NCI-H146 (cell line): Measurements from ENCODE around the gene TNRC6B.

Source experiments
- DNase-seq: peaks from one replicate; lab custom pipeline; 2025; lab: John Stamatoyannopoulos, UW

Gene TNRC6B

GRCh38 chr22:40323681-40324171 lies 146.0 kb downstream of the TNRC6B start:
- no peak for DNase-seq

DNA sequence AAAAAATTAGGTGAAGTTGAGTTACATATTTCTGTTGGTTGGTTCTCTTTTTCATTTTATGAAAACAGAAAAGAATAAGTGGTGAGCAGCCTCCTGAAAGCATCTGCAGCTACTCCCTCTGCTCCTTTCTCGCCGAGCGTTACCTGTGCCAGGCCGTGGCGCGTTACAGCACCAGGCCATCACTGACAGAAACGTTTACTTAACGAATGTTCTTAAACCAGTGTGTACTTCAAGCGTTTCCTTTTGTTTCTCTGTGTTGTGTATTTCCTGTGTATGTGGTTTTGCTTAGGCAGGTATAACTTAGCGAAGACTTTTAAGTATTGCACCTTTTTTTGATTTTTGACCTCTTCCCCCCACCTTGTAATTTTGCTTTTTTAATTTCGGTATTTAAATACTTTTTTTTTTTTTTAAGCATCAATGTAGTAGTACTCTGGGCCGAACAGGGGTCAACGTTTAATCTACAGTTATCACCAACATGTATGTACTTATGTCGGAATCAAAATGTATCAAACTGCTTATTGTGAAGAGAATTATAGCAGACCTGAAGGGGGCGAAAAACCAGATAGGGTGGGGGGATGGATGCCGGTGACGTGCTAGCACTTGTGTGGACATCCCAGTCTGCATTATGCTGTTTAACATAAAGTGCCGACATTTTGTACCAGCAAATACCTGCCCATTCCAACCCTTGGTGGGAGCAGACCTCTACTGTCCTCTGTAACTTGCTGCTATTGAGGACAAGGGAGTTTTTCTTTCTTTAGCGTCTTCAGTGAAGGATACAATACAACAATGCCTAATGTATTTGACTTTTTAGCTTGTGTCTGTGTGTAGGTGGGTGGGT lies 147.0 kb downstream of the TNRC6B start:
- no peak for DNase-seq

DNA sequence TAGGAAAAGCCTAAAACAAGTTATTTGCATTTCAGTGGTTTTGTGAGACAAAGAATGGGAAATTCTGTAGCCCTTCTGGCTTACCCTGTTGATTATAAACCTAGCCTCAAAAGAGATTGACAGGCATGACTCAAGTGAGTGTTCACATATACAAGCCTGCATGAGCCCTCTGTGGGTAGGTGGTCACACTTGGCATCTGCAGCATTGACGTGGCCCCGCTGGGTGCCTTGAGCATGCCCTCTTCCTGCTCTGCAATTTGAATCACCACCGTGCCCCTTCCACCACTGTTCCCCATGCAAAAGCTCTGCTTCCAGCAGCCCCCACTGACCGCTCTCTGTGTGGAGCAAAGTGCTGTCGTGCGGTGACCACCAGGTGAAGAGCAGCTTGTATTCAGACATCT lies 147.6 kb downstream of the TNRC6B start:
- no peak for DNase-seq

GRCh38 chr22:40326905-40327735 lies 149.4 kb downstream of the TNRC6B start:
- DNase-seq: no peak

DNA sequence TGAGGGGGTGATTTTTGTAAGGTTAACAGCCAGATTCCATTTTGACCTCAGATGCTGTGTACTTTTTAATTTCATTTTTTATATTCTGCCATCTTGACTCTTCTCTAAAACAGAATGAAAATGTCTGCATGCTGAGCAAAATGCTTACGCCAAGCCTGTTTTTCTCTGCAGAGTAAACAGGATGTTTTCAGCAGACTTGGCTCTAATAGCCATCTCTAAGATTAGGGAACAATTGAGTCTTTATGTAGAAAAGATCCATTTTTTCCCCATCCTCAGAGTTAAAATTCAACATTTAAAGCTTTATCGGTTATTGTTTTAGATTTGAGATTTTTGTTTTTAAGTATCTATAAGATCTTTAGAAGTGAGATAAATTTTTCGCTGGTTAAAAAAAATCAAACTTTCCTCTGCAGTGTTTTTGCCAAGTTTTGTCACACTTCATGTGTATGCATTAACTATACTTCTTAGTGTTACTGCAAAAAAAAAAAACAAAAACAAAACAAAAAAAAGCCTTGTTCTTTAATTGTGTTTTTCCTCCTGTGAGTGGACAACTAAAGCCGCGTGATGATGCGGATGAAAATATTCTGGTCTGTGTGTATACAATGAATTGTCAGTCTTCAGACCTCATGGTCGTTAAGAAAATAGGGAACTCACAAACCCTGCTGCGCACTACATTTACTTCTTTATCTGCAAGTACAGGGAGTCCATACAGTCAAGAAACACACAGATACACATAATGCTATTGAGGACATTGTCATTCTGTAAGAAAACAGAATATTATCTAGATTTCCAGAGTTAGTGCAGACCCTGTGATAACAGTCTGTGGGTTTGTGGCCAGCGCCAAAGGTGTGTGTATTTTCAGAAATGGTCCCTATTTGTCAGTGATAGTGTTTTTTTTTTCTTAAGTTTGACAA lies 151.1 kb downstream of the TNRC6B start:
- DNase-seq: no peak

GRCh38 chr22:40329466-40329865 lies 151.7 kb downstream of the TNRC6B start:
- no peak for DNase-seq

- no peak for DNase-seq
These were observed 152.4 kb downstream of the TNRC6B start for GRCh38 chr22:40330086-40330485.

DNA sequence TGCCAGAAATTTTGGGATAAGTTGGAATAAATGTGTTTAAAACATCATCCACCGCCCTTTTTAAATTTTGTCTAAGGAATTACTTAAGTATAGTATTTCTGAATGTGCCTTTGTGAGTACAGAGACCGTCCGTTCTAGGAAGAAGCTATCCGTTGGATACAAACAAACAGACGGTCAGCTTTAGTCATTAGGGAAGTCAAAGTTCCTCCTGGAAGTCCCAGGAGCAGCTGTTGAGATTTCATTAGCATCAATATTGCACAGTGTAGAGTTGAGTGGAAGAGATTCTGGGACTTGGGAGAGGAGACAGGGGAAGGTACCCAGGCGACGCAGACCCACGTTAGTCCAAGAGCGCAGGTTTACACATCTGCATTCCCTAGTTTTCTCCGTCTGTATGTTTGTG lies 152.9 kb downstream of the TNRC6B start:
- DNase-seq: no peak

DNA sequence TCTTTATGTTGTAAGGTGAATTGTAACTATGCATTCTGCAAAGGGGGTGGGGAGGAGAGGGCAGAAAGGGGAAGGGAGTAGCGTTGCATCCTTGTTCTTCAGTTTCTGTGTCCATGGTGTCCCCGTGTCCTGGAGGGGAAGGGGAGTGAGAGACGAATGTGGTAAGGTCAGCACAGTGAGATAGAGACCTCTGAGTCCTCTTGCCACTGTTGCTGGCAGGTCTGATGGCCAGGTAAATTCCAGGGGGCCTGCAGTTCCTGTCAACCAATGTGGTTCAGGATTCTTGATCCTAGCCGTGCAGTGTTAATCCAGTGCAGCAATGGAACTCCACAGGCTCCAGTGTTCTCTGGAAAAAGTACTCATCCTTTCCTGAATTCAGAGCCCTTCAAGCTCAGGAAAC lies 154.0 kb downstream of the TNRC6B start:
- DNase-seq: no peak

DNA sequence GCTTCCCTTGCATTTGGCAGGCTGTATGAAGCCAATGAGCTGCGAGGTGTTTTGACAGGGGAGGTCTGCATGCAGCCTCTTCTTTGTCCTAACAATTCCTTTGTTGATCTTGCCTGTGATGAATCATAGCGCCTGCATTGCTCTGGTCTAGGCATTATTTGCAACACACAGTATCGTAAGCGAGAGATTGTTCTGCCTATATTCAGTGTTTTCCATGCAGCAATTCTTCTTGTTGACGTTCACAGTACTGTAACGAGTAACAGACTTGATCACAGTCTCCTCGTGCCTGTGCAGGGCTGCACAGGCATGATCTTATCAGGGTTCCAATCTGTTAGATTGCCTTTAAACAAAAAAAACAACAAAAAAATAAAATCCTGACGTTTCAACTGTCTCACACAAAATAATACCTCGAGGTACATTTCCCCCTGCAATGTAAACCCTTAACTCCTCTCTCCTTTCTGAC lies 154.6 kb downstream of the TNRC6B start:
- DNase-seq: no peak

- no peak for DNase-seq
These were observed 156.3 kb downstream of the TNRC6B start for GRCh38 chr22:40334060-40334459.

DNA sequence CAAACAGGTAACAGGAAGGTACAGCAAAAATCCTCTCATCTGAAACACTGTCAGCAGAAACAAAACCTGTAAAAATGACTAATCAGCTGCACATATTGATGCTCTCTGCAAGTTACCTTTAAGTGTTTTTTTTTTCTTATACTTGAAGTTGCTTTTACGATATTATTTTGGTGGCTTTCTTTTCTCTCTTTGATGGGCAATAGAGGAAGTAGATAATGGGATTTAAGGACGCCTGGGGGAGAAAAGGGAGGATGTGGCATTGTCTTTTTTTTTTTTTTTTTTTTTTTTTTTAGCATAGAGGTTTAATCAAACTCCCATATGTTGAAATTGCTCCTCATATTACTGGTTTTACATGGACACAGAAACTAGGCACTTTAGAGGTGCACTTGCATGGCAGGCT lies 157.2 kb downstream of the TNRC6B start:
- DNase-seq: no peak

DNA sequence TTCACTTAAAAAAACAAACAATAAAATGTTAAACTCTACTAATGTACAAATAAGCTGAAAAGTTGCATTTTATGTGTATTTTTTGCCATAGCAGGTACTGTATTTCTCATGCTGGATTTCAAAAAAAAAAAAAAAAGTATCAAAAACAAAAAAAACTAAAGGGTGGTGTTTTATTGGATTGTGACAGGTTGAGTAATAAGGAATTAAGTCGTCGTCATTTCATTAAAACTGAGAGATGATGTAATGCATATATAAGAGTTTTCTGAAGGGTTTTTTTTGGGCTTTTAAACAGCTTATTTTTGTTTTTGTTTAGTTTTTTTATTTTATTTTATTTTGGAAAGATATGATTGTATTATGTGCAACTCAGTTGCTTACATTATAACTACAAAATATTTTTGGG lies 157.6 kb downstream of the TNRC6B start:
- DNase-seq: no peak

GRCh38 chr22:40340044-40340443 lies 162.3 kb downstream of the TNRC6B start:
- no peak for DNase-seq

GRCh38 chr22:40341604-40342003 lies 163.9 kb downstream of the TNRC6B start:
- DNase-seq: no peak

DNA sequence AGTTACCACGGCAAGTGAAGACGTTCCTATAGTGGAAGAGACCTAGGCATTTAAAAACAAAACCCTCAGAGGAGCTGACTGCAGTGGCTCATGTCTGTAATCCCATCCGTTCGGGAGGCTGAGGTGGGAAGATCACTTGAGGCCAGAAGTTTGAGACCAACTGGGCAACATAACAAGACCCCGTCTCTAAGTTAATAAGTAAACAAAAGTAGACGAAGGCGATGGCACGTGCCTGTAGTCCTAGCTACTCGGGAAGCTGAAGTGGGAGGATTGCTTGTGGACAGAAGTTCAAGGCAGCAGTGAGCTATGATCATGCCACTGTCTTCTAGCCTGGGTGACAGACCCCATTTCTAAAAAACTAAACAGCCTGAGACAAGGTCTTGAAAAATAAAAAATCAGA lies 164.8 kb downstream of the TNRC6B start:
- no peak for DNase-seq

- DNase-seq: peak; percentile 5
These were observed 167.5 kb downstream of the TNRC6B start for GRCh38 chr22:40345271-40345670.

DNA sequence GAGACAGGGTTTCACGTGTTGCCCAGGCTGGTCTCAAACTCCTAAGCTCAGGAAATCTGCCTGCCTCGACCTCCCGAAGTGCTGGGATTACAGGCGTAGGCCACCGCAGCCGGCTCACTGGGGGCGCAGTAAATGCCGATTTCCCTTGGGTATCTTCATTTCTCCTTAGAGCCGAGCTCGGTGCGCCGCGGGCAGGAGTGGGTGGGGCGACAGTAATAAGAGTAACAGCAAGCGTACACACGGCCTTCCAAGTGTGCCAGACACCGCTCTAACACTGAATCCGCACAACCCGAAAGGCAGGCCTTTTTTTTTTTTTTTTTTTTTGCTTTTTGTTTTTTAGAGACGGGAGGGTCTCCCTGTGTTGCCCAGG lies 168.1 kb downstream of the TNRC6B start:
- DNase-seq: peak; percentile 61

DNA sequence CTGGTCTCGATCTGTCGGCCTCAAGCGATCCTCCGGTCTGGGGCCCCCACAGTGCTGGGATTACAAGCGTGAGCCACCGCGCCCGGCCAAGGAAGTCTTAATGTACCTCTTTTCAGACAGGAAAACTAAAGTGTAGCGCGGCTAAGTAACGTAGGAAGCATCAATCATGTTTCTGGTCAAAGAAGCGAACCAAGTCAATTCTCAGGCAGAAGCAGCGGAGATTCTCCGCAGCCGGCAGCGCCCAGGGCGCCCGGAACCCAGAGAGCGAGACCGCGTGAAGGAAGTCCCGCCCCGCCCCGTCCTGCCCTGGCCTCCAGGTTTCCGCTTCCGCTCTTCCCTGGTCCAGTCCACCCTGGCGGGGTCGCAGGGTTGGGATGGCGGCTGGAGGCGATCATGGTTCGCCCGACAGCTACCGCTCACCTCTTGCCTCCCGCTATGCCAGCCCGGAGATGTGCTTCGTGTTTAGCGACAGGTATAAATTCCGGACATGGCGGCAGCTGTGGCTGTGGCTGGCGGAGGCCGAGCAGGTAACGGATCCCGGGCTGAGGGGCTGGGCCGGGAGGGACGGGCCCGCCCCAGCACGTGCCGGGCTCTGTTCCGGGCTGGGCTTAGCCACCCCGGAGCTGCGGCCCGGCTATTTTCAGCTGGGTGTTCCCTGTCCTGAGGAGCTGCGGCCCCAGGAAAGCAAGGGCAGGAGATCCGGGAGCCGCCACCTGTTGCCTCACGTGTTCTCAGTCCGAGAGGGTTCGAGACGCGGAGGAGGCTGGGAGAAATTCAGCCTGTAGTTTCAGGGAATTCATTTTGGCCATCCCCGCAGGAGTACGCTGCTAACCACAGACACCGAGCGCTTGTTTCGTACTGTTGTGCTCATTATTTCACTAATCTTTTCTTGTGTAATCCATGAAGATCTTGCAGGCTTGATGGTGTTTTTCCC lies 168.7 kb downstream of the TNRC6B start, which contains the start of gene ADSL:
Gene ADSL (plus strand): TSS at position 316 of the 934 bp plus-strand sequence. CDS start 59 bp downstream, at position 375.
- DNase-seq: peak; percentile 86

DNA sequence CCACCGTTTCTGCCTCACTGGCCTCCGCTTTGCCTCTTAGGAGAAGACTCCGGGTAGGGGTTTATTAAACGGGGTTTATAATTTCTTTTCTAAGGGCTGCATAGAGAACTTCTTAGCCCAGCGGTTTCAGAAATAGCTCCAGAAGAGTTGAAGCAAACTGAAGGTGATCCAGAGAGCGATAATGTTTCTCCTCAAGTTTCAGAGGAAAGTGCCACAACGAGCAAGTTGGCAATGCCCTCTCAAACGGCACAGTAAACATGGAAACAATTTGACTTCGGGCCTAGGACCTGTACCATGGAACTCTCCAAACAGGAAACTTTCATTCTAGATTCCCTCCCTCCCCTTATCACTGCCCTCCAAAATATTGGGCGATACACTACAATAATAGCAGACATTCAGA lies 169.6 kb downstream of the TNRC6B start:
- no peak for DNase-seq
